ENCODE results near the gene PTCHD1. TPM values are rescaled to one million over a fixed set of nuclear protein-coding genes. Genes with fewer than 3 reads are reported as not detected.

PTCHD1 gene
- total RNA-seq, 1 experiment from 2014 or later: 1.4 TPM

DNA sequence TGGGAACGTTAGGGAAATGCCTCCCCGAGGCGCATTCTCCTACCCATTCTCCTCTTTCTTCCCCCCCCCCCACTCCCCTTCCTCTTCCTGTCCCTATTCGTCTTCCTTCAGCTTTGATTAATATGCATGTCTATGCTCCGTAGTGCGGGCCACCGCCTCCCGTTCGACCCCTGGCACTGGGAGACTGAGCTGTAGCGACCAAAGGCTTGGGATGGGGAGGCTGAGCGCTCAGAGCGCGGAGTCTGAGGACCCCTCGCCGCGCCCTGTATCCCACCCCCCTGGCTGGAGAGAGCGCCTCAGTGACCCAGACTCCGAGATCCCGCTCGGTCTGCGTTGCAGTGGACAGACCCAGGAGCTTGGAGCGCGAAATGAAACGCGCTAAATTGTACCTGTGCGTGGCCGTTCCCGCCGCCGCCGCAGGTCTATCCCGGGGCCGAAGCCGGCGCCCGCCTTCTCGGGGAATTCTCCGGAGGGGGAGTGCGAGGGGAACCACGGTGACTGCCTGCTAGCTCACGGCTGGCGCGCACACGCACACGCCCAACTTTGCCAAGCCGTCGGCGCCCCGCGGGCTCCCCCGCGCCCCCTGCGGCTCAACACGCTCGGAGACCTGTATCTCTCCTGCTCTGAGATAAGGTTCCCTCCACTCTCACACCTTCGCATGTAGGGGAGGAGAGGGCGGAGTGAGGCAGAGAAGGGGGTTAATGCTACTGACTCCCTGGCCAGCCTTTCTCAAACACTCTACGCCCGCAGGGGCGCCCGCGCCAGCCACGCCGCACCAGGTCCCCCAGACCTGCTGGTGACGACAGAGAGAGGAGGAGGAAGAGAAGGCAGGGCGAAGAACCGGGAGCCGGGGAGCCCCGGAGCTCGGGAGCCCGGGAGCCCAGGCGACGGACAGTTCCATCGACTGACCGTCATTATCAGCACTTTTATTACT is 1.5 kb upstream of the PTCHD1 start:
- ATAC-seq (no peak), DNase-seq (ENCODE audit: low read depth, low spot score) (no peak)
- H3K4me1 ChIP-seq (ENCODE audit: control insufficient read depth, insufficient read depth, low read length): no peaks in the 10 kb centered on the region
- no TSS peak for BruUV-seq (replicated peaks)
- no peak overlapping the region for H3K27ac ChIP-seq (ENCODE audit: low read length)
- intact Hi-C loops (cut with micrococcal nuclease; ENCODE audit: unreplicated experiment) (no loop called here), in situ Hi-C loops (cut with HindIII; ENCODE audit: low pct_unique_long_range_greater_than_20kb, low sequenced_read_pairs) (no loop called here)
- ChIA-PET POLR2A (interaction anchor here (0.6 kb wide), 1 partner anchor 298 kb away, joined by 4 read pairs; no protein-coding TSS in a partner anchor), CTCF (interaction anchor here (0.6 kb wide), 1 partner anchor 15 kb away, joined by 13 read pairs; no protein-coding TSS in a partner anchor)
- no peaks in the 10 kb centered on the region; the same call in 1 of the 2 replicates for H3K27me3 ChIP-seq (ENCODE audit: control insufficient read depth, insufficient read depth, low read length)
- no peaks in the 10 kb centered on the region for H3K36me3 ChIP-seq (ENCODE audit: control insufficient read depth, insufficient read depth, low read length)
- peak overlapping the region; percentile 28 to 41 for H3K4me3 ChIP-seq (ENCODE audit: low read depth in 2 of 2, low read length in 2 of 2)
- peak; percentile 9; the same call in 1 of the 2 replicates for TF ChIP-seq CTCF (IDR thresholded peaks at IDR 0.05)
- TF ChIP-seq, protein P1, sequence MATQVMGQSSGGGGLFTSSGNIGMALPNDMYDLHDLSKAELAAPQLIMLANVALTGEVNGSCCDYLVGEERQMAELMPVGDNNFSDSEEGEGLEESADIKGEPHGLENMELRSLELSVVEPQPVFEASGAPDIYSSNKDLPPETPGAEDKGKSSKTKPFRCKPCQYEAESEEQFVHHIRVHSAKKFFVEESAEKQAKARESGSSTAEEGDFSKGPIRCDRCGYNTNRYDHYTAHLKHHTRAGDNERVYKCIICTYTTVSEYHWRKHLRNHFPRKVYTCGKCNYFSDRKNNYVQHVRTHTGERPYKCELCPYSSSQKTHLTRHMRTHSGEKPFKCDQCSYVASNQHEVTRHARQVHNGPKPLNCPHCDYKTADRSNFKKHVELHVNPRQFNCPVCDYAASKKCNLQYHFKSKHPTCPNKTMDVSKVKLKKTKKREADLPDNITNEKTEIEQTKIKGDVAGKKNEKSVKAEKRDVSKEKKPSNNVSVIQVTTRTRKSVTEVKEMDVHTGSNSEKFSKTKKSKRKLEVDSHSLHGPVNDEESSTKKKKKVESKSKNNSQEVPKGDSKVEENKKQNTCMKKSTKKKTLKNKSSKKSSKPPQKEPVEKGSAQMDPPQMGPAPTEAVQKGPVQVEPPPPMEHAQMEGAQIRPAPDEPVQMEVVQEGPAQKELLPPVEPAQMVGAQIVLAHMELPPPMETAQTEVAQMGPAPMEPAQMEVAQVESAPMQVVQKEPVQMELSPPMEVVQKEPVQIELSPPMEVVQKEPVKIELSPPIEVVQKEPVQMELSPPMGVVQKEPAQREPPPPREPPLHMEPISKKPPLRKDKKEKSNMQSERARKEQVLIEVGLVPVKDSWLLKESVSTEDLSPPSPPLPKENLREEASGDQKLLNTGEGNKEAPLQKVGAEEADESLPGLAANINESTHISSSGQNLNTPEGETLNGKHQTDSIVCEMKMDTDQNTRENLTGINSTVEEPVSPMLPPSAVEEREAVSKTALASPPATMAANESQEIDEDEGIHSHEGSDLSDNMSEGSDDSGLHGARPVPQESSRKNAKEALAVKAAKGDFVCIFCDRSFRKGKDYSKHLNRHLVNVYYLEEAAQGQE (IDR thresholded peaks at IDR 0.05; ENCODE audit: insufficient read depth in 1 of 2, low read depth in 2 of 2, low read length in 1 of 2): no peak
- no peaks in the 10 kb centered on the region for H3K9me3 ChIP-seq (ENCODE audit: control insufficient read depth, insufficient read depth, low read depth, low read length)

DNA sequence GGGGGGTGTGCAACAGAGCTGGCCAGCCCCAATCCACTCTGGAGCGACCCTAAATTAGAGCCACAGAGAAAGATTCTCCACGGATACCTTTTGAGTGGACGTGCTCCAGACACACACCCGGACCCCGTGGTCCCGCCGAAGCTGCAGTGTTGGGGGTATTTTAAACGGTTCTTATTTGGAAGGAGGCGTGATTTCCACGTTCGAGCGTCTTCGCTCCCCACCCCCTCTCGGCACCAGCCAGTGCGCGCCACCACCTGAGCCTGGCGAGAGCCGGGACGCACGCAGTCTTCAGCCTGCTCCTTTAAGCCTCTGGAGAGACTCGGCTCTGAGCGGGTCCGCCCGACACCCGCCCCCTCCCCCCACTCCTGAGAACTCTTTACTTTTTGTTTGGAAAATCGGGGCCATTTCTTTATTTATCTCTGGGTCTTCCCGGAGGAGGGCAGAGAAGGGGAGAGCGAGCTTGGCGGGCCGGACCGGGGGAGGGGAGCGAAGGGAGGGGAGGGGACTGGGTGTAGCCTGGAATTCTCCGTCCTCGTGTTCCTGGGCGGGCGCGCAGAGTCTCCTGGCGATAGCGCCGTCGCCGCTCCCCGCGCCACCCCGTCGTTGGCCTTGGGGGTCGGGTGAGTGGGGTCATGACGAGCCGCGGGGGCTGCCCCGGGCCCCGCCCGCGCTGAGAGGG is 668 bp upstream of the PTCHD1 start:
- ATAC-seq (peak; percentile 79), DNase-seq (ENCODE audit: low read depth, low spot score) (no peak)
- in situ Hi-C loops (cut with HindIII; ENCODE audit: low pct_unique_long_range_greater_than_20kb, low sequenced_read_pairs): no loop called here
- Histone ChIP-seq H3K4me3 (ENCODE audit: low read depth in 2 of 2, low read length in 2 of 2) (peak overlapping the region; percentile 28 to 41), H3K27me3 (ENCODE audit: control insufficient read depth, insufficient read depth, low read length) (no peaks in the 10 kb centered on the region; the same call in 1 of the 2 replicates), H3K9me3 (ENCODE audit: control insufficient read depth, insufficient read depth, low read depth, low read length) (no peaks in the 10 kb centered on the region), H3K27ac (ENCODE audit: low read length) (no peak overlapping the region), H3K4me1 (ENCODE audit: control insufficient read depth, insufficient read depth, low read length) (no peaks in the 10 kb centered on the region), H3K36me3 (ENCODE audit: control insufficient read depth, insufficient read depth, low read length) (no peaks in the 10 kb centered on the region)
- TF ChIP-seq, protein P1 (IDR thresholded peaks at IDR 0.05; ENCODE audit: insufficient read depth in 1 of 2, low read depth in 2 of 2, low read length in 1 of 2): no peak
- TF ChIP-seq TCF7L2 (IDR thresholded peaks at IDR 0.05; ENCODE audit: low read depth, low read length) (no peak), POLR2AphosphoS5 (IDR thresholded peaks at IDR 0.05; ENCODE audit: low read depth, low read length) (no peak), CTCF (IDR thresholded peaks at IDR 0.05) (no peak), SIN3A (IDR thresholded peaks at IDR 0.05; ENCODE audit: borderline replicate concordance, insufficient read depth, low read depth, low read length) (no peak)
- BruUV-seq (replicated peaks): no TSS peak
- ChIA-PET CTCF (interaction anchor here (0.6 kb wide), 1 partner anchor 1335 kb away, joined by 3 read pairs; no protein-coding TSS in a partner anchor), POLR2A (interaction anchor here (0.6 kb wide), 1 partner anchor 299 kb away, joined by 4 read pairs; no protein-coding TSS in a partner anchor)
- intact Hi-C loops (cut with micrococcal nuclease; ENCODE audit: unreplicated experiment): no loop called here

All from Panc1 (cell line).